SK-N-SH treated with all-trans-retinoic acid at 6 μM for 48 hours (cell line): ENCODE data around the gene CAMTA2.

ENCODE experiments used
- ATAC-seq: fragments of 200-7000 bp; cut with Tn5 transposase; 3 replicates; pipeline ENCODE4 v1.9.1; 2020; ENCODE audit warnings: mild to moderate bottlenecking, moderate library complexity
- ARNTL ChIP-seq: fragments of 450-650 bp; formaldehyde crosslinking; IDR thresholded peaks from 2 replicates; pipeline ENCODE4 v1.5.0; 2020; ENCODE audit warnings: low read depth, mild to moderate bottlenecking, moderate library complexity, borderline replicate concordance
- BACH2 ChIP-seq: fragments of 250-450 bp; sonication (Bioruptor Pico); IDR thresholded peaks from 2 replicates; pipeline ENCODE4 v1.9.0; 2021; ENCODE audit warnings: mild to moderate bottlenecking, borderline replicate concordance
- CREB5 ChIP-seq: fragments of 250-450 bp; sonication (Bioruptor Pico); IDR thresholded peaks from 2 replicates; pipeline ENCODE4 v1.5.1; 2020; ENCODE audit warnings: low read depth, mild to moderate bottlenecking, moderate library complexity
- CSDC2 ChIP-seq: fragments of 250-450 bp; sonication (Bioruptor Pico); IDR thresholded peaks from 2 replicates; pipeline ENCODE4 v1.5.0; 2020; ENCODE audit warnings: mild to moderate bottlenecking, moderate library complexity
- CSRNP3 ChIP-seq: fragments of 250-450 bp; sonication (Bioruptor Pico); IDR thresholded peaks from 2 replicates; pipeline ENCODE4 v1.5.1; 2021; ENCODE audit warnings: mild to moderate bottlenecking, moderate library complexity
- ESRRG ChIP-seq: fragments of 250-450 bp; sonication (Bioruptor Pico); IDR thresholded peaks from 2 replicates; pipeline ENCODE4 v1.6.1; 2021; ENCODE audit warnings: mild to moderate bottlenecking
- GLIS3 ChIP-seq: fragments of 250-450 bp; sonication (Bioruptor Pico); IDR thresholded peaks from 2 replicates; pipeline ENCODE4 v1.5.0; 2020; ENCODE audit warnings: mild to moderate bottlenecking, moderate library complexity
- ISL1 ChIP-seq: fragments of 250-450 bp; sonication (Bioruptor Pico); IDR thresholded peaks from 2 replicates; pipeline ENCODE4 v2.1.2; 2022; ENCODE audit warnings: mild to moderate bottlenecking, moderate library complexity
- OSR1 ChIP-seq: fragments of 250-450 bp; sonication (Bioruptor Pico); IDR thresholded peaks from 2 replicates; pipeline ENCODE4 v1.8.0; 2022; ENCODE audit warnings: moderate library complexity, mild to moderate bottlenecking, inconsistent platforms
- PATZ1 ChIP-seq: fragments of 250-450 bp; sonication (Bioruptor Pico); IDR thresholded peaks from 2 replicates; pipeline ENCODE4 v1.8.0; 2020; ENCODE audit warnings: mild to moderate bottlenecking, moderate library complexity, borderline replicate concordance
- POU6F1 ChIP-seq: fragments of 250-450 bp; sonication (Bioruptor Pico); IDR thresholded peaks from 2 replicates; pipeline ENCODE4 v1.8.0; 2021; ENCODE audit warnings: low read depth, mild to moderate bottlenecking, moderate library complexity, borderline replicate concordance
- PPARA ChIP-seq: fragments of 250-450 bp; sonication (Bioruptor Pico); IDR thresholded peaks from 2 replicates; pipeline ENCODE4 v1.5.0; 2020; ENCODE audit warnings: mild to moderate bottlenecking, borderline replicate concordance
- RARB ChIP-seq: fragments of 250-450 bp; sonication (Bioruptor Pico); IDR thresholded peaks from 2 replicates; pipeline ENCODE4 v1.8.0; 2021; ENCODE audit warnings: mild to moderate bottlenecking, moderate library complexity
- TSHZ2 ChIP-seq: fragments of 250-450 bp; sonication (Bioruptor Pico); IDR thresholded peaks from 2 replicates; pipeline ENCODE4 v1.5.0; 2020; ENCODE audit warnings: mild to moderate bottlenecking, moderate library complexity
- ZC3H10 ChIP-seq: fragments of 250-450 bp; sonication (Bioruptor Pico); IDR thresholded peaks from 2 replicates; pipeline ENCODE4 v1.5.1; 2021; ENCODE audit warnings: mild to moderate bottlenecking, moderate library complexity
- ZFP3 ChIP-seq: fragments of 250-450 bp; sonication (Bioruptor Pico); IDR thresholded peaks from 2 replicates; pipeline ENCODE4 v1.5.0; 2020; ENCODE audit warnings: mild to moderate bottlenecking, moderate library complexity
- ZFP30 ChIP-seq: fragments of 450-650 bp; formaldehyde crosslinking; IDR thresholded peaks from 2 replicates; pipeline ENCODE4 v1.5.0; 2022; ENCODE audit warnings: mild to moderate bottlenecking, moderate library complexity
- ZNF70 ChIP-seq: fragments of 450-650 bp; formaldehyde crosslinking; IDR thresholded peaks from 2 replicates; pipeline ENCODE4 v1.5.0; 2020; ENCODE audit warnings: mild to moderate bottlenecking, moderate library complexity
- ZNF8 ChIP-seq: fragments of 450-650 bp; formaldehyde crosslinking; IDR thresholded peaks from 2 replicates; pipeline ENCODE4 v1.5.0; 2020; ENCODE audit warnings: mild to moderate bottlenecking, moderate library complexity

CAMTA2 gene

GRCh38 chr17:4936436-4936835 lies 51.0 kb downstream of the CAMTA2 start:
- no peak for TF ChIP-seq PPARA (CRISPR knock-in tag)
- TF ChIP-seq ZNF8: no peak
- TF ChIP-seq BACH2 (CRISPR knock-in tag): no peak
- no peak for TF ChIP-seq ZFP3 (CRISPR knock-in tag)
- no peak for TF ChIP-seq RARB (CRISPR knock-in tag)
- TF ChIP-seq PATZ1 (CRISPR knock-in tag): no peak
- TF ChIP-seq CSDC2 (CRISPR knock-in tag): no peak
- TF ChIP-seq CSRNP3: no peak
- no peak for TF ChIP-seq GLIS3 (CRISPR knock-in tag)
- TF ChIP-seq ZC3H10 (CRISPR knock-in tag): no peak
- ATAC-seq: no peak

GRCh38 chr17:4935650-4936049 lies 51.8 kb downstream of the CAMTA2 start:
- TF ChIP-seq CSRNP3: no peak
- ATAC-seq: no peak

GRCh38 chr17:4934173-4934979 lies 53.1 kb downstream of the CAMTA2 start:
- TF ChIP-seq ARNTL (CRISPR knock-in tag) (no peak), CSDC2 (CRISPR knock-in tag) (no peak), ZNF70 (CRISPR knock-in tag) (no peak)
- peak; percentile 79 for ATAC-seq

GRCh38 chr17:4933646-4934045 lies 53.8 kb downstream of the CAMTA2 start:
- TF ChIP-seq ZFP3 (CRISPR knock-in tag) (no peak), TSHZ2 (no peak), PPARA (CRISPR knock-in tag) (no peak), ZNF8 (no peak), ARNTL (CRISPR knock-in tag) (no peak), CSRNP3 (no peak), CSDC2 (CRISPR knock-in tag) (no peak), PATZ1 (CRISPR knock-in tag) (no peak), ZNF70 (CRISPR knock-in tag) (no peak), ZFP30 (CRISPR knock-in tag) (no peak), RARB (CRISPR knock-in tag) (no peak), ISL1 (CRISPR knock-in tag) (no peak), BACH2 (CRISPR knock-in tag) (no peak), POU6F1 (CRISPR knock-in tag) (no peak), CREB5 (CRISPR knock-in tag) (no peak), OSR1 (no peak), GLIS3 (CRISPR knock-in tag) (no peak), ESRRG (CRISPR knock-in tag) (no peak)
- ATAC-seq: no peak; the same call in 1 of the 3 replicates
